H9 (cell line): Measurements from ENCODE around the gene APOM. TPM values are rescaled to one million over a fixed set of nuclear protein-coding genes. Genes with fewer than 3 reads are reported as not detected.

Experiments
- DNase-seq: peaks from one replicate; pipeline ENCODE4 v3.0.0-alpha.2; 2017
- H2AFZ ChIP-seq: one replicate; pipeline ENCODE4 v1.6.1; 2013; ENCODE audit warnings: mild to moderate bottlenecking, low read length, control low read depth, moderate library complexity
- H2AK5ac ChIP-seq: 2 replicates; pipeline ENCODE4 v1.6.1; 2013; ENCODE audit warnings: low read length, control low read depth, mixed read lengths; ENCODE audit not compliant: insufficient read length
- H2BK120ac ChIP-seq: one replicate; pipeline ENCODE4 v1.6.1; 2013; ENCODE audit warnings: low read depth, mild to moderate bottlenecking, low read length, control low read depth, inconsistent platforms; ENCODE audit not compliant: poor library complexity, severe bottlenecking
- H2BK12ac ChIP-seq: 2 replicates; pipeline ENCODE4 v1.6.1; 2013; ENCODE audit warnings: low read length, control low read depth, mixed read lengths, low read depth; ENCODE audit not compliant: insufficient read length
- H2BK15ac ChIP-seq: 2 replicates; pipeline ENCODE4 v1.6.1; 2013; ENCODE audit warnings: low read depth, low read length, control low read depth
- H2BK20ac ChIP-seq: one replicate; pipeline ENCODE4 v1.6.1; 2013; ENCODE audit warnings: low read depth, mild to moderate bottlenecking, low read length, control low read depth, inconsistent platforms; ENCODE audit not compliant: poor library complexity, severe bottlenecking
- H2BK5ac ChIP-seq: 2 replicates; pipeline ENCODE4 v1.6.1; 2013; ENCODE audit warnings: low read length, control low read depth, mixed read lengths; ENCODE audit not compliant: insufficient read length
- H3K14ac ChIP-seq: 2 replicates; pipeline ENCODE4 v1.6.1; 2013; ENCODE audit warnings: low read length, control low read depth; ENCODE audit not compliant: insufficient read depth
- H3K18ac ChIP-seq: 2 replicates; pipeline ENCODE4 v1.6.1; 2013; ENCODE audit warnings: low read depth, mild to moderate bottlenecking, mixed read lengths, low read length, control low read depth; ENCODE audit not compliant: insufficient read length
- H3K23ac ChIP-seq: 2 replicates; pipeline ENCODE4 v1.6.1; 2013; ENCODE audit warnings: low read length, control low read depth, mixed read lengths, low read depth; ENCODE audit not compliant: insufficient read length
- H3K23me2 ChIP-seq: 2 replicates; pipeline ENCODE4 v1.6.1; 2013; ENCODE audit warnings: low read depth, mild to moderate bottlenecking, mixed read lengths, low read length, control low read depth; ENCODE audit not compliant: insufficient read length, poor library complexity, severe bottlenecking
- H3K27ac ChIP-seq: 2 replicates; pipeline ENCODE4 v1.5.1; 2013; ENCODE audit warnings: low read length, control low read depth, mixed read lengths, low read depth; ENCODE audit not compliant: insufficient read length
- H3K27me3 ChIP-seq: 2 replicates; pipeline ENCODE4 v1.6.1; 2013; ENCODE audit warnings: low read length, control low read depth, inconsistent platforms; ENCODE audit not compliant: insufficient read depth
- H3K4ac ChIP-seq: 2 replicates; pipeline ENCODE4 v1.6.1; 2013; ENCODE audit warnings: low read depth, mild to moderate bottlenecking, control low read depth, inconsistent platforms, low read length, moderate library complexity
- H3K4me1 ChIP-seq: 2 replicates; pipeline ENCODE4 v1.6.1; 2013; ENCODE audit warnings: low read length, control low read depth, inconsistent platforms; ENCODE audit not compliant: insufficient read depth
- H3K4me2 ChIP-seq: 2 replicates; pipeline ENCODE4 v1.6.1; 2013; ENCODE audit warnings: low read length, control low read depth, mixed read lengths; ENCODE audit not compliant: insufficient read length, insufficient read depth
- H3K56ac ChIP-seq: 2 replicates; pipeline ENCODE4 v1.6.1; 2013; ENCODE audit warnings: low read depth, mild to moderate bottlenecking, mixed read lengths, low read length, control low read depth; ENCODE audit not compliant: insufficient read length
- H3K79me1 ChIP-seq: 2 replicates; pipeline ENCODE4 v1.6.1; 2013; ENCODE audit warnings: low read depth, mild to moderate bottlenecking, moderate library complexity, low read length, control low read depth, inconsistent platforms; ENCODE audit not compliant: insufficient read depth, poor library complexity, severe bottlenecking
- H3K79me2 ChIP-seq: 2 replicates; pipeline ENCODE4 v1.6.1; 2013; ENCODE audit warnings: low read length, control low read depth, inconsistent platforms; ENCODE audit not compliant: insufficient read depth
- H3K9ac ChIP-seq: 2 replicates; pipeline ENCODE4 v1.6.1; 2013; ENCODE audit warnings: low read length, control low read depth, mixed read lengths; ENCODE audit not compliant: insufficient read length; ENCODE audit errors: extremely low read depth
- H3K9me3 ChIP-seq: one replicate; pipeline ENCODE4 v1.6.1; 2013; ENCODE audit warnings: low read depth, low read length, inconsistent platforms; ENCODE audit not compliant: control insufficient read depth
- H3T11ph ChIP-seq: one replicate; pipeline ENCODE4 v1.6.1; 2013; ENCODE audit warnings: mild to moderate bottlenecking, low read length, control low read depth, inconsistent platforms
- H4K20me1 ChIP-seq: one replicate; pipeline ENCODE4 v1.6.1; 2013; ENCODE audit not compliant: control insufficient read depth, insufficient read length, insufficient read depth
- H4K5ac ChIP-seq: 2 replicates; pipeline ENCODE4 v1.6.1; 2013; ENCODE audit warnings: low read depth, mild to moderate bottlenecking, mixed read lengths, low read length, control low read depth; ENCODE audit not compliant: insufficient read length
- H4K8ac ChIP-seq: replicated peaks from 2 replicates; pipeline ENCODE4 v1.6.1; 2013; ENCODE audit warnings: low read length, control low read depth, mixed read lengths, low read depth; ENCODE audit not compliant: insufficient read length
- H4K91ac ChIP-seq: 2 replicates; pipeline ENCODE4 v1.6.1; 2013; ENCODE audit warnings: low read depth, mild to moderate bottlenecking, moderate library complexity, mixed read lengths, low read length, control low read depth; ENCODE audit not compliant: insufficient read length
- H3K27ac Mint-ChIP-seq, 3 experiments: 2 replicates in 2 of 3; 3 replicates in 1 of 3; pipeline ENCODE4 v1.8.0; 2020 to 2021; ENCODE audit warnings: mixed read lengths in 3 of 3, mild to moderate bottlenecking in 1 of 3, moderate library complexity in 1 of 3
- H3K27me3 Mint-ChIP-seq: 2 replicates; pipeline ENCODE4 v1.8.0; 2021; ENCODE audit warnings: low read depth, mild to moderate bottlenecking, moderate library complexity, mixed read lengths
- H3K36me3 Mint-ChIP-seq, 3 experiments: 2 replicates in 2 of 3; 3 replicates in 1 of 3; pipeline ENCODE4 v1.8.0; 2020 to 2021; ENCODE audit warnings: low read depth in 3 of 3, mixed read lengths in 3 of 3; ENCODE audit not compliant: insufficient read depth in 1 of 3
- H3K4me1 Mint-ChIP-seq, 2 experiments: 2 replicates each; pipeline ENCODE4 v1.8.0; 2020; ENCODE audit warnings: mixed read lengths in 2 of 2
- H3K4me3 Mint-ChIP-seq, 2 experiments: 2 replicates in 1 of 2; 3 replicates in 1 of 2; pipeline ENCODE4 v1.8.0; 2020 to 2021; ENCODE audit warnings: mild to moderate bottlenecking in 2 of 2, mixed read lengths in 2 of 2, moderate library complexity in 1 of 2
- H3K9me3 Mint-ChIP-seq, 2 experiments: 2 replicates in 1 of 2; 3 replicates in 1 of 2; pipeline ENCODE4 v1.8.0; 2020; ENCODE audit warnings: mild to moderate bottlenecking in 2 of 2, mixed read lengths in 2 of 2, moderate library complexity in 1 of 2
- WGBS: extraction: QIAGEN DNeasy Blood & Tissue Kit; methylation state at CpG from one replicate; pipeline ENCODE4 v1.1.7; 2013; ENCODE audit warnings: missing lambda C conversion rate, low lambda C conversion rate, mixed read lengths; ENCODE audit not compliant: insufficient read length; ENCODE audit errors: extremely low coverage; 5-methylcytosine and 5-hydroxymethylcytosine counted together
- total RNA-seq: library from RNA; stranded (reverse); gene quantifications from 2 replicates; pipeline ENCODE4 v1.2.1, GENCODE V29; 2021
- TF ChIP-seq, protein P1 (sequence below): fragments of 200-600 bp; sonication (generic); conservative IDR thresholded peaks from 3 replicates; pipeline ENCODE4 v1.8.0; 2021; ENCODE audit warnings: antibody characterized with exemption, mild to moderate bottlenecking

Gene APOM
- total RNA-seq, 1 experiment from 2014 or later, result 3.6 TPM

DNA sequence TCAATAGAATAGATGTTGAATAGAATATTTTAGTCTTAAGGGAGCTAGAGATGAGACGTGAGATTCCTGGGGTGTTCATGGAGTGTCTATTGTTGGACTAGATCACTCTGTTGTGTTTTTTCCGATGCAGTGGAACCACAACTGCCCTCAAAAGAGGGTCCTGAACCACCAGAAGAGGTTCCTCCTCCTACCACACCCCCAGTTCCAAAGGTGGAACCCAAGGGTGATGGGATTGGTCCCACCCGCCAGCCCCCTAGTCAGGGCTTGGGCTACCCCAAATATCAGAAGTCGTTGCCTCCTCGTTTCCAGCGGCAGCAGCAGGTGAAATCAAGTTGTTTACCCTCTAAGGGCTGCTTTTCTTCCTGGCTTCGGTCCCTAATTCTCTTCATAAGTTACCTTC, 26.7 kb upstream of the APOM start:
- H3K4ac ChIP-seq, result no peak overlapping the region
- H2AFZ ChIP-seq, result no peak overlapping the region
- H2BK120ac ChIP-seq, result no peak overlapping the region
- H3T11ph ChIP-seq, result no peak overlapping the region
- no peak overlapping the region for H3K14ac ChIP-seq
- no peaks in the 10 kb centered on the region for H3K9me3 ChIP-seq
- no peaks in the 10 kb centered on the region for H3K23me2 ChIP-seq
- H4K91ac ChIP-seq, result no peak overlapping the region
- H3K27me3 ChIP-seq, result no peaks in the 10 kb centered on the region
- H2BK12ac ChIP-seq, result no peak overlapping the region
- no peak for DNase-seq
- Mint-ChIP-seq H3K9me3 (no peaks in the 10 kb centered on the region), H3K4me3 (no peak overlapping the region), H3K36me3 (peaks cover 89 to 100% (median 100%) of the 10 kb centered on the region in 3 experiments), H3K4me1 (peaks cover 0 to 3% of the 10 kb centered on the region in 2 experiments; a peak in 1 of 4 replicates), H3K27me3 (no peaks in the 10 kb centered on the region; the same call in 1 of the 2 replicates), H3K27ac (peak overlapping the region in 2 of 3 experiments; percentile 35 to 83; a peak in 3 of 7 replicates)
- H4K20me1 ChIP-seq, result no peaks in the 10 kb centered on the region
- H2AK5ac ChIP-seq, result no peak overlapping the region
- no peak overlapping the region for H2BK15ac ChIP-seq
- H3K27ac ChIP-seq, result no peak overlapping the region
- H4K5ac ChIP-seq, result no peak overlapping the region
- H3K56ac ChIP-seq, result no peak overlapping the region
- no peak overlapping the region for H2BK5ac ChIP-seq
- no peak overlapping the region for H3K4me2 ChIP-seq
- WGBS, result no CpG with 5 or more reads among the region's 7 CpGs
- no peak overlapping the region for H3K9ac ChIP-seq
- H4K8ac ChIP-seq, result no peak overlapping the region
- H3K4me1 ChIP-seq, result no peaks in the 10 kb centered on the region
- no peak overlapping the region for H3K18ac ChIP-seq
- no peaks in the 10 kb centered on the region for H3K79me2 ChIP-seq
- no peak overlapping the region for H2BK20ac ChIP-seq
- no peak overlapping the region for H3K23ac ChIP-seq
- TF ChIP-seq, protein P1, sequence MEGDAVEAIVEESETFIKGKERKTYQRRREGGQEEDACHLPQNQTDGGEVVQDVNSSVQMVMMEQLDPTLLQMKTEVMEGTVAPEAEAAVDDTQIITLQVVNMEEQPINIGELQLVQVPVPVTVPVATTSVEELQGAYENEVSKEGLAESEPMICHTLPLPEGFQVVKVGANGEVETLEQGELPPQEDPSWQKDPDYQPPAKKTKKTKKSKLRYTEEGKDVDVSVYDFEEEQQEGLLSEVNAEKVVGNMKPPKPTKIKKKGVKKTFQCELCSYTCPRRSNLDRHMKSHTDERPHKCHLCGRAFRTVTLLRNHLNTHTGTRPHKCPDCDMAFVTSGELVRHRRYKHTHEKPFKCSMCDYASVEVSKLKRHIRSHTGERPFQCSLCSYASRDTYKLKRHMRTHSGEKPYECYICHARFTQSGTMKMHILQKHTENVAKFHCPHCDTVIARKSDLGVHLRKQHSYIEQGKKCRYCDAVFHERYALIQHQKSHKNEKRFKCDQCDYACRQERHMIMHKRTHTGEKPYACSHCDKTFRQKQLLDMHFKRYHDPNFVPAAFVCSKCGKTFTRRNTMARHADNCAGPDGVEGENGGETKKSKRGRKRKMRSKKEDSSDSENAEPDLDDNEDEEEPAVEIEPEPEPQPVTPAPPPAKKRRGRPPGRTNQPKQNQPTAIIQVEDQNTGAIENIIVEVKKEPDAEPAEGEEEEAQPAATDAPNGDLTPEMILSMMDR, result no peak
- H3K79me1 ChIP-seq, result peaks cover 3% of the 10 kb centered on the region
